ENCODE data around the gene PDPN.

The PDPN gene

GRCh38 chr1:13581446-13581845, 2.2 kb upstream of the PDPN start:
- no peak for DNase-seq

GRCh38 chr1:13582713-13583443, 754 bp upstream of the PDPN start:
- DNase-seq: no peak

- no peak for DNase-seq
These were observed 547 bp downstream of the PDPN start for GRCh38 chr1:13583966-13584791.

GRCh38 chr1:13584876-13585611, 1.4 kb downstream of the PDPN start:
- DNase-seq: no peak

- DNase-seq: no peak
These were observed 2.0 kb downstream of the PDPN start for GRCh38 chr1:13585612-13585991.

- DNase-seq: no peak
These were observed 2.4 kb downstream of the PDPN start for GRCh38 chr1:13586001-13586400.

- no peak for DNase-seq
These were observed 3.8 kb downstream of the PDPN start for GRCh38 chr1:13587256-13588030.

- no peak for DNase-seq
These were observed 5.5 kb downstream of the PDPN start for GRCh38 chr1:13588946-13589796.

- DNase-seq: no peak
These were observed 6.9 kb downstream of the PDPN start for GRCh38 chr1:13590486-13590885.

GRCh38 chr1:13593511-13594131, 10.0 kb downstream of the PDPN start:
- no peak for DNase-seq

- no peak for DNase-seq
These were observed 11.8 kb downstream of the PDPN start for GRCh38 chr1:13595411-13595810.

- no peak for DNase-seq
These were observed 13.5 kb downstream of the PDPN start for GRCh38 chr1:13597166-13597565.

- DNase-seq: no peak
These were observed 17.3 kb downstream of the PDPN start for GRCh38 chr1:13600762-13601453.

GRCh38 chr1:13604176-13604575, 20.5 kb downstream of the PDPN start:
- no peak for DNase-seq

- DNase-seq: no peak
These were observed 21.1 kb downstream of the PDPN start for GRCh38 chr1:13604721-13605120.

- DNase-seq: no peak
These were observed 21.5 kb downstream of the PDPN start for GRCh38 chr1:13605159-13605558.

- no peak for DNase-seq
These were observed 23.4 kb downstream of the PDPN start for GRCh38 chr1:13607002-13607401.

- no peak for DNase-seq
These were observed 32.6 kb downstream of the PDPN start for GRCh38 chr1:13616234-13616633.

- DNase-seq: no peak
These were observed 33.5 kb downstream of the PDPN start for GRCh38 chr1:13617108-13617507.

- no peak for DNase-seq
These were observed 34.1 kb downstream of the PDPN start for GRCh38 chr1:13617773-13618172.

GRCh38 chr1:13618483-13618882, 34.9 kb downstream of the PDPN start:
- no peak for DNase-seq
